ENCODE measurements around the gene SENP1. TPM values are rescaled to one million over a fixed set of nuclear protein-coding genes. Genes with fewer than 3 reads are reported as not detected.

The SENP1 gene
- total and polyA plus RNA-seq, 2 of the 4 experiments (the other 2 are of a cell fraction) = 7.2 to 25.3 TPM

DNA sequence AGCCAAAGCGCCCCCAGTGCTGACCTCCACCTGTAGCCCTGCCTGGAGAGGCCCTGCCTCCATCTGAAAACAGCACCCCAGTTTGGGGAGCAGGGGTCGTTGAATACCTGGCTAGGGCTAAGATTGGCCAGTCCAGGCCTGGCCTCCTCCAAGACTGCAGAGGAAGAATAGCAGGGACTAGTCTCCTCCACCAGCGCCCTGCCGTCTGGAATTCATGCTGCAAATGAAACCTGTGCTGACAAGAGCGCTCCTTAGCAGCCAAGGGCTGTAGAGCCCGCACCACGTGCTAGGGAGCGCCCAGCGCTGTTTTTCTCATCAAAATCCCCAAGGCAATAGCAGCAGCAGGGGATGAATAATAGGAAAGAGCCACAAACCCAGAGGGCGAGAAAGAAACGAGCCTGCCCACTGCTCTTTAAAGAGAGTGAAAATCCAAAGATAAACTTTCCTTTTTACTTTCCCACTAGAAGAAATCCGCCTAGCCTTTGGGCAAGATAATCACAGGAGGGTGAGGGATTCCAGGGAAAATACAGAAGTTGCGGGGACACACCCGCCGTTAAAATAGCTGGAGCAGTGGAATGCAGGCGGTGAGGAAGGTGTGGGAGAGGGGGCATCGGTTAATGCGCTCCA is 104.9 kb downstream of the SENP1 start:
- Histone ChIP-seq H3K27ac (ENCODE audit: insufficient read depth, low read length) (no peak overlapping the region), H4K5ac (ENCODE audit: low read depth, low read length) (no peak overlapping the region), H3K9me3 (ENCODE audit: control insufficient read depth, insufficient read depth, low read length) (no peaks in the 10 kb centered on the region), H2BK20ac (ENCODE audit: low read depth, low read length) (no peak overlapping the region), H3K4me2 (ENCODE audit: low read depth, low read length) (peak overlapping the region; percentile 79), H4K91ac (ENCODE audit: insufficient read depth, low read depth, low read length) (no peak overlapping the region), H3K36me3 (ENCODE audit: control insufficient read depth, insufficient read depth, low read length) (no peaks in the 10 kb centered on the region), H3K4me1 (ENCODE audit: control insufficient read depth, insufficient read depth, low read length) (peaks cover 4% of the 10 kb centered on the region; the same call in 1 of the 2 replicates), H3K9ac (ENCODE audit: low read depth, low read length) (no peak overlapping the region; the same call in 1 of the 2 replicates), H3K9me1 (ENCODE audit: insufficient read depth, low read length) (no peaks in the 10 kb centered on the region), H3K56ac (ENCODE audit: extremely low read depth, insufficient read depth, low read length) (no peak overlapping the region), H3K14ac (replicated peaks; ENCODE audit: low read depth, low read length) (no peak overlapping the region), H3K27me3 (ENCODE audit: control insufficient read depth, insufficient read depth, low read length) (peaks cover 78% of the 10 kb centered on the region), H3K4me3 (ENCODE audit: insufficient read depth, low read depth, low read length) (peak overlapping the region; percentile 26), H3K79me1 (ENCODE audit: low read depth in 1 of 2, low read length in 2 of 2) (no peaks in the 10 kb centered on the region), H2BK120ac (ENCODE audit: low read depth, low read length) (no peak overlapping the region), H4K8ac (ENCODE audit: low read depth in 2 of 2, low read length in 2 of 2) (no peak overlapping the region), H2BK15ac (ENCODE audit: low read depth, low read length) (no peak overlapping the region), H3K4ac (ENCODE audit: low read depth, low read length) (no peak overlapping the region), H2AK5ac (ENCODE audit: low read depth, low read length) (no peak overlapping the region), H2BK5ac (ENCODE audit: low read depth, low read length, poor library complexity, severe bottlenecking) (no peak overlapping the region), H3K18ac (ENCODE audit: low read depth, low read length) (no peak overlapping the region), H2AK9ac (replicated peaks; ENCODE audit: low read depth, low read length, poor library complexity) (no peak overlapping the region), H4K20me1 (ENCODE audit: insufficient read depth, low read length) (peaks cover 6% of the 10 kb centered on the region; the same call in 1 of the 2 replicates), H3K23ac (ENCODE audit: low read depth, low read length) (no peak overlapping the region), H2AFZ (replicated peaks; ENCODE audit: low read length, poor library complexity) (peak overlapping the region; percentile 92)
- ChIA-PET POLR2A (ENCODE audit: unreplicated experiment) (no interaction called here), CTCF (interaction anchor here (1.5 kb wide), 1 partner anchor 9 kb away, joined by 3 read pairs; no protein-coding TSS in a partner anchor)
- intact Hi-C loops (cut with micrococcal nuclease) (no loop called here), in situ Hi-C loops (cut with MboI; ENCODE audit: low sequenced_read_pairs) (no loop called here), dilution Hi-C loops (cut with HindIII; ENCODE audit: low sequenced_read_pairs, unreplicated experiment) (no loop called here)
- TF ChIP-seq, protein P1, sequence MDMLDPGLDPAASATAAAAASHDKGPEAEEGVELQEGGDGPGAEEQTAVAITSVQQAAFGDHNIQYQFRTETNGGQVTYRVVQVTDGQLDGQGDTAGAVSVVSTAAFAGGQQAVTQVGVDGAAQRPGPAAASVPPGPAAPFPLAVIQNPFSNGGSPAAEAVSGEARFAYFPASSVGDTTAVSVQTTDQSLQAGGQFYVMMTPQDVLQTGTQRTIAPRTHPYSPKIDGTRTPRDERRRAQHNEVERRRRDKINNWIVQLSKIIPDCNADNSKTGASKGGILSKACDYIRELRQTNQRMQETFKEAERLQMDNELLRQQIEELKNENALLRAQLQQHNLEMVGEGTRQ (IDR thresholded peaks at IDR 0.05; ENCODE audit: low read depth, low read length) = peak; percentile 49; the same call in 1 of the 2 replicates
- TF ChIP-seq, protein P2, sequence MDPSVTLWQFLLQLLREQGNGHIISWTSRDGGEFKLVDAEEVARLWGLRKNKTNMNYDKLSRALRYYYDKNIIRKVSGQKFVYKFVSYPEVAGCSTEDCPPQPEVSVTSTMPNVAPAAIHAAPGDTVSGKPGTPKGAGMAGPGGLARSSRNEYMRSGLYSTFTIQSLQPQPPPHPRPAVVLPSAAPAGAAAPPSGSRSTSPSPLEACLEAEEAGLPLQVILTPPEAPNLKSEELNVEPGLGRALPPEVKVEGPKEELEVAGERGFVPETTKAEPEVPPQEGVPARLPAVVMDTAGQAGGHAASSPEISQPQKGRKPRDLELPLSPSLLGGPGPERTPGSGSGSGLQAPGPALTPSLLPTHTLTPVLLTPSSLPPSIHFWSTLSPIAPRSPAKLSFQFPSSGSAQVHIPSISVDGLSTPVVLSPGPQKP (IDR thresholded peaks at IDR 0.05; ENCODE audit: borderline replicate concordance, low read depth, low read length) = no peak
- ATAC-seq (ENCODE audit: low read depth) (peak; percentile 54), DNase-seq (peak; percentile 47)
- no TSS peak for BruUV-seq (replicated peaks)
- WGBS, 2 experiments (ENCODE audit: extremely low coverage in 2 of 2, insufficient read length in 1 of 2) = 0% methylated on average over 1 of the region's 18 CpGs; no CpG with 5 or more reads in 1 of the 2 experiments

Data from IMR-90 (cell line).